GM12878 (cell line): Measurements from ENCODE around the gene CTCFL.

Experiments used
- CTCF ChIP-seq, 3 experiments: IDR thresholded peaks in 2 of 3; conservative IDR thresholded peaks in 1 of 3; 2 replicates each; pipeline ENCODE4 v1.5.1; 2011; ENCODE audit warnings: low read depth in 3 of 3, low read length in 3 of 3, mild to moderate bottlenecking in 3 of 3, control low read depth in 2 of 3, moderate library complexity in 2 of 3, inconsistent platforms in 1 of 3, mixed read lengths in 1 of 3; ENCODE audit not compliant: control insufficient read depth in 2 of 3, insufficient read depth in 1 of 3; ENCODE audit errors: extremely low read depth in 1 of 3
- SMC3 ChIP-seq: IDR thresholded peaks from 2 replicates; pipeline ENCODE4 v1.6.1; 2011; ENCODE audit warnings: low read length, improper control_type of control experiment, borderline replicate concordance

GRCh38 chr20:57559289-57559634, 34.3 kb upstream of the CTCFL start:
- TF ChIP-seq CTCF (IDR thresholded peaks at IDR 0.05 in 2 of 3, conservative IDR thresholded peaks at IDR 0.05 in 1 of 3; ENCODE audit: control insufficient read depth in 2 of 3, extremely low read depth in 1 of 3, insufficient read depth in 1 of 3, low read depth in 3 of 3, low read length in 3 of 3) (no peak), SMC3 (no peak)
